ENCODE results near the gene SRGAP1.

DNA sequence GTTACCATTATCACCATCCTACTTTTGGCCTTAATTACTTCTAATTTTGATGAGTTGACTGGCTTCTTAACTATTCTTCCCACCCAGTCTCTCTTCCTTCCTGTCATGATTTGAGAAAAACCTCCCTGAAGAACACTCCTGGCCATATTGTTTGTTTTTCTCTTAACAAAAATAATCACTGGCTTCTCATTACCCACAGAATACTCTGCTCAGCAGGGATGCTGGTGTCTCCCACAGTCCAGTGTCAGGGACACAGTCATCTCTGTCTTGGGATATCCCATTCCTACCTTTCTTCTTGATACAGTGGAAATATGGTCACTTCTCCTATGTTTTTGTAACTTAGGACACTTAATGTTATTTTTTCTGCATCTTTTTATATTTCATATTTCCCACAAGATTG, 103.7 kb downstream of the SRGAP1 start:
- TF ChIP-seq, protein P1, sequence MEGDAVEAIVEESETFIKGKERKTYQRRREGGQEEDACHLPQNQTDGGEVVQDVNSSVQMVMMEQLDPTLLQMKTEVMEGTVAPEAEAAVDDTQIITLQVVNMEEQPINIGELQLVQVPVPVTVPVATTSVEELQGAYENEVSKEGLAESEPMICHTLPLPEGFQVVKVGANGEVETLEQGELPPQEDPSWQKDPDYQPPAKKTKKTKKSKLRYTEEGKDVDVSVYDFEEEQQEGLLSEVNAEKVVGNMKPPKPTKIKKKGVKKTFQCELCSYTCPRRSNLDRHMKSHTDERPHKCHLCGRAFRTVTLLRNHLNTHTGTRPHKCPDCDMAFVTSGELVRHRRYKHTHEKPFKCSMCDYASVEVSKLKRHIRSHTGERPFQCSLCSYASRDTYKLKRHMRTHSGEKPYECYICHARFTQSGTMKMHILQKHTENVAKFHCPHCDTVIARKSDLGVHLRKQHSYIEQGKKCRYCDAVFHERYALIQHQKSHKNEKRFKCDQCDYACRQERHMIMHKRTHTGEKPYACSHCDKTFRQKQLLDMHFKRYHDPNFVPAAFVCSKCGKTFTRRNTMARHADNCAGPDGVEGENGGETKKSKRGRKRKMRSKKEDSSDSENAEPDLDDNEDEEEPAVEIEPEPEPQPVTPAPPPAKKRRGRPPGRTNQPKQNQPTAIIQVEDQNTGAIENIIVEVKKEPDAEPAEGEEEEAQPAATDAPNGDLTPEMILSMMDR (IDR thresholded peaks at IDR 0.05), result no peak
- TF ChIP-seq POLR2A (IDR thresholded peaks at IDR 0.05) (no peak), POLR2AphosphoS5 (IDR thresholded peaks at IDR 0.05) (no peak)

Data from gastroesophageal sphincter (tissue), 3 donors.